Aorta (tissue), 5 donors: ENCODE data around the gene MRPL54. TPM values are rescaled to one million over a fixed set of nuclear protein-coding genes. Genes with fewer than 3 reads are reported as not detected.

Source experiments
- ATAC-seq: fragments of 200-7000 bp; cut with Tn5 transposase; one replicate; pipeline ENCODE4 v1.9.1; 2022; ENCODE audit warnings: moderate library complexity; ENCODE audit not compliant: low FRiP score
- DNase-seq, 2 donors: peaks; one replicate each; pipeline ENCODE4 v3.0.0-alpha.2; 2020
- H3K27ac ChIP-seq, 2 donors: one replicate each; pipeline ENCODE4 v1.5.1; 2013; ENCODE audit warnings: low read length in 2 of 2, mild to moderate bottlenecking in 2 of 2, moderate library complexity in 2 of 2, control low read depth in 1 of 2, inconsistent platforms in 1 of 2, low read depth in 1 of 2
- H3K27me3 ChIP-seq, 2 donors: one replicate each; pipeline ENCODE4 v1.6.1; 2013; ENCODE audit warnings: control low read depth in 1 of 2, low read length in 1 of 2, mild to moderate bottlenecking in 1 of 2, moderate library complexity in 1 of 2; ENCODE audit not compliant: insufficient read depth in 2 of 2, control insufficient read depth in 1 of 2
- H3K36me3 ChIP-seq, 2 donors: one replicate each; pipeline ENCODE4 v1.6.1; 2013; ENCODE audit warnings: control low read depth in 1 of 2, low read length in 1 of 2, mild to moderate bottlenecking in 1 of 2; ENCODE audit not compliant: insufficient read depth in 2 of 2, control insufficient read depth in 1 of 2
- H3K4me1 ChIP-seq, 2 donors: one replicate each; pipeline ENCODE4 v1.6.1; 2013; ENCODE audit warnings: low read length in 2 of 2, control low read depth in 1 of 2, mild to moderate bottlenecking in 1 of 2, moderate library complexity in 1 of 2; ENCODE audit not compliant: insufficient read depth in 2 of 2, control insufficient read depth in 1 of 2
- H3K4me3 ChIP-seq, 2 donors: one replicate each; pipeline ENCODE4 v1.5.1; 2013; ENCODE audit warnings: low read length in 2 of 2, control low read depth in 1 of 2, mild to moderate bottlenecking in 1 of 2
- H3K9me3 ChIP-seq: one replicate; pipeline ENCODE4 v1.6.1; 2013; ENCODE audit warnings: mild to moderate bottlenecking, low read length; ENCODE audit not compliant: control insufficient read depth
- WGBS, 2 donors: extraction: QIAGEN DNeasy Blood & Tissue Kit; methylation state at CpG; one replicate each; pipeline ENCODE4 v1.1.7; 2013; 5-methylcytosine and 5-hydroxymethylcytosine counted together
- intact Hi-C, 2 donors: fragments of 100-400 bp; cut with DNase I; formaldehyde crosslinking; loops; one replicate each; pipeline versions ENCODE4 v1.14.2 to v1.15.0; 2022
- polyA plus RNA-seq, 2 donors: library from polyadenylated mRNA; stranded (reverse); fragments of 200-250 nt; gene quantifications; one replicate each; pipeline ENCODE4 v1.2.3, GENCODE V29; 2013
- total RNA-seq, 2 donors: library from RNA; stranded (reverse); fragmentation: NEBNext Ultra II Directional; extraction: Animal tissue kit (Norgen Biotek cat#: 25700); gene quantifications; one replicate each; pipeline ENCODE4 v1.2.1, GENCODE V29; 2021
- donor health status: healthy with polysubstance abuse.
- donor health status: Bipolar disorder and iron deficiency.
- donor health status: DM: no; HTN: no; CAD: no.
- donor health status: DM: no; HTN: no; CAD: no.
- donor health status: DM: yes; HTN: yes; CAD: no.

Gene MRPL54
- total and polyA plus RNA-seq, 4 donors, result 39.6 to 125 (median 64.7) TPM

- Histone ChIP-seq H3K36me3 (no peaks in the 10 kb centered on the region), H3K9me3 (no peaks in the 10 kb centered on the region), H3K4me1 (no peaks in the 10 kb centered on the region), H3K27ac (no peak overlapping the region), H3K4me3 (no peak overlapping the region), H3K27me3 (no peaks in the 10 kb centered on the region)
- intact Hi-C loops, result no loop called here
- 81 to 84% methylated on average over 21 of the region's 21 CpGs for WGBS, 2 donors
- DNase-seq (no peak), ATAC-seq (no peak)
Measured at GRCh38 chr19:3736106-3736724, 26.3 kb upstream of the MRPL54 start.

DNA sequence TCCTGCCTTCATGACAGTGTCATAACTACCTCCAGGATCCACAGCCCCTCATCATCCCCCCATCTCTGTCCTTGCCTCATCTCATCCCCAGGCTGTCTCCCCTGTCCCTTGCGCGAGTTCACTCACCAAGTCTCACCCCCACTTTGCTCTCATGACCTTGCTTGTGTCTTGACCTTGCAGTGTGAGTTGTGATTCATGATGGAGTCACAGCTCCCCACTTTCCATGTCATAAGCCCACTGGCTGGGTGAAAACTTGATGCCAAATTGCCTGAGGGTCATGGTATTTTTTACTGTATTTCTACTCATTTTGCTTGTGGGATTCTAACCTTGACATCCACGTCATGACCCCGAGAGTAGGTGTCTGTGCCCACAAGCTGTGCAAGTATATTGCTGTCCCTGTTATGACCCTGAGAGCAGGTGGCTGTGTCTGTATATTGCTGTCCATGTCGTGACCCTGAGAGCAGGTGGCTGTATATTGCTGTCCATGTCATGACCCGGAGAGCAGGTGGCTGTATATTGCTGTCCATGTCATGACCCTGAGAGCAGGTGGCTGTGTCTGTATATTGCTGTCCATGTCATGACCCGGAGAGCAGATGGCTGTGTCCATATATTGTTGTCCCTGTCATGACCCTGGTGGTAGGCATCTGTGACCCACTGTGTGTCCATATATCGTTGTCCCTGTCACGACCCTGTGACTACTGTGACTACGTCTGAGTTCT, 24.8 kb upstream of the MRPL54 start:
- Histone ChIP-seq H3K27me3 (no peaks in the 10 kb centered on the region), H3K9me3 (no peaks in the 10 kb centered on the region), H3K27ac (no peak overlapping the region), H3K36me3 (no peaks in the 10 kb centered on the region), H3K4me3 (no peak overlapping the region), H3K4me1 (no peaks in the 10 kb centered on the region)
- intact Hi-C loops, result no loop called here
- no peak for ATAC-seq
- DNase-seq, result no peak
- WGBS, 2 donors, result 84 to 86% methylated on average over 10 of the region's 10 CpGs

DNA sequence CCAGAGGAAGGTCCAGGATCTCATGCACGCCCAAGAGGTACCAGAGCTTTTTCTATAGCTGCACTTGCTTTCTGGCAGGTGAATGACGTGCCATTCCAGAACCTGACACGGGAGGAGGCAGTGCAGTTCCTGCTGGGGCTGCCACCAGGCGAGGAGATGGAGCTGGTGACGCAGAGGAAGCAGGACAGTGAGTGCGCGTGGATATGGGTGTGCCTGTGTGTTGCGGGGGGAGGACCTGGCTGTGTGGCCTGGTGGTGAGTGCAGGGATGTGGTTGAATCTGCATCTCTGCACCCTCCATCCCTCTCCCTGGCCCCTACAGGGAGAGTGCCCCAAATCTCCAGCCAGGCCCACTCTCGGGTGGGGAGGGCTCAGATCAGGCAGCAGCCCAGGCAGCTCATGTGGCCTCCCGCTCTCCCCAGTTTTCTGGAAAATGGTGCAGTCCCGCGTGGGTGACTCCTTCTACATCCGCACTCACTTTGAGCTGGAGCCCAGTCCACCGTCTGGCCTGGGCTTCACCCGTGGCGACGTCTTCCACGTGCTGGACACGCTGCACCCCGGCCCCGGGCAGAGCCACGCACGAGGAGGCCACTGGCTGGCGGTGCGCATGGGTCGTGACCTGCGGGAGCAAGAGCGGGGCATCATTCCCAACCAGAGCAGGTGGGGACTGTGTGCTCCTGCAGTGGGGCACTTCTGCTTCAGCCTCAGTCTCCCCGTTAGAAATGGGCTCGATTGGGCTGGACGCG, 23.8 kb upstream of the MRPL54 start:
- ATAC-seq (no peak), DNase-seq (no peak)
- Histone ChIP-seq H3K27ac (no peak overlapping the region), H3K4me1 (no peaks in the 10 kb centered on the region), H3K27me3 (no peaks in the 10 kb centered on the region), H3K9me3 (no peaks in the 10 kb centered on the region), H3K36me3 (no peaks in the 10 kb centered on the region), H3K4me3 (no peak overlapping the region)
- intact Hi-C loops, result no loop called here
- 85% methylated on average over 32 of the region's 32 CpGs for WGBS, 2 donors

GRCh38 chr19:3740431-3740830, 22.1 kb upstream of the MRPL54 start:
- intact Hi-C loops, result no loop called here
- H3K27ac ChIP-seq, result no peak overlapping the region
- no peaks in the 10 kb centered on the region for H3K9me3 ChIP-seq
- H3K27me3 ChIP-seq, result no peaks in the 10 kb centered on the region
- H3K4me1 ChIP-seq, result no peaks in the 10 kb centered on the region
- ATAC-seq (no peak), DNase-seq (no peak)
- WGBS, 2 donors, result 93 to 95% methylated on average over 24 of the region's 24 CpGs
- no peaks in the 10 kb centered on the region for H3K36me3 ChIP-seq
- H3K4me3 ChIP-seq, result no peak overlapping the region

GRCh38 chr19:3743486-3743885, 19.0 kb upstream of the MRPL54 start:
- Histone ChIP-seq H3K9me3 (no peaks in the 10 kb centered on the region), H3K4me3 (no peak overlapping the region), H3K4me1 (no peaks in the 10 kb centered on the region), H3K27ac (no peak overlapping the region), H3K27me3 (no peaks in the 10 kb centered on the region), H3K36me3 (no peaks in the 10 kb centered on the region)
- ATAC-seq (no peak), DNase-seq (no peak)
- 95 to 96% methylated on average over 2 of the region's 2 CpGs for WGBS, 2 donors
- intact Hi-C loops, result no loop called here

DNA sequence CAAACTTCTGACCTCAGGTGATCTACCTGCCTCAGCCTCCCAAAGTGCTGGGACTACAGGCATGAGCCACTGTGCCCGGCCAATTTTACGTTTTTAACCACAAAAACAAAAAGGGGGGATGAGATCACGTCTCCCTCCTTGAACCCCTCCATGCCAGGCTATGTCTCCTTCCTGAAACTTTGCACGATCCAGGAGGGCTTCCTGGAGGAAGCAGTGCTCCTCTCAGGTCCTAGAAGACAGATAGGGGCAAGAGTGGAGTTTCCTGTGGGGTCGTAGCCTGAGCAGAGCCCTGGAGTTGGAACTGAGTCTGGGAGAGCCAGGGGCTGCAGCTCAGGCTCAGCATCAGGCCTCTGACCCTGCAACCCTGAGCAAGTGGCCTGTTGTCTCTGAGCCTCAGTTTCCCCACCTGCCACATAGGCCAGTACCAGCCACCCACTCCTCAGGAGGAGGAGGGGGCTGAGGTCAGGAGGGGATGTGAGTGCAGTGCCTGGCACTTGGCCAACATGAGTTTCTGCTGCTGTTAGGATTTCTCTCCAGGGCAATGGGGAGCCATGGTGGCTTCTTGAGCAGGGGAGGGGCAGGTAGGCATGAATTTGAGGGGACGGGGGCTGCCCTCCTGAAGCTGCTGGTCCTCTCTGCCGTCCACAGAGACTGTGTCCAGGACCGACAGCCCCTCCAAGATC, 17.0 kb upstream of the MRPL54 start:
- intact Hi-C loops, result no loop called here
- no peak for ATAC-seq
- 60 to 66% methylated on average over 8 of the region's 8 CpGs for WGBS, 2 donors

GRCh38 chr19:3746371-3747056, 16.0 kb upstream of the MRPL54 start:
- intact Hi-C loops, result no loop called here
- Histone ChIP-seq H3K4me1 (no peaks in the 10 kb centered on the region), H3K27me3 (no peaks in the 10 kb centered on the region), H3K27ac (no peak overlapping the region), H3K4me3 (no peak overlapping the region), H3K36me3 (no peaks in the 10 kb centered on the region), H3K9me3 (no peaks in the 10 kb centered on the region)
- ATAC-seq, result no peak
- 72% methylated on average over 31 of the region's 31 CpGs for WGBS, 2 donors
- no peak for DNase-seq

More for the DNA sequence above, 17.0 kb upstream of the MRPL54 start:
- H3K27me3 ChIP-seq, result no peaks in the 10 kb centered on the region
- no peak overlapping the region for H3K4me3 ChIP-seq
- H3K36me3 ChIP-seq, result no peaks in the 10 kb centered on the region
- no peaks in the 10 kb centered on the region for H3K4me1 ChIP-seq
- H3K9me3 ChIP-seq, result no peaks in the 10 kb centered on the region
- DNase-seq, result no peak
- no peak overlapping the region for H3K27ac ChIP-seq

DNA sequence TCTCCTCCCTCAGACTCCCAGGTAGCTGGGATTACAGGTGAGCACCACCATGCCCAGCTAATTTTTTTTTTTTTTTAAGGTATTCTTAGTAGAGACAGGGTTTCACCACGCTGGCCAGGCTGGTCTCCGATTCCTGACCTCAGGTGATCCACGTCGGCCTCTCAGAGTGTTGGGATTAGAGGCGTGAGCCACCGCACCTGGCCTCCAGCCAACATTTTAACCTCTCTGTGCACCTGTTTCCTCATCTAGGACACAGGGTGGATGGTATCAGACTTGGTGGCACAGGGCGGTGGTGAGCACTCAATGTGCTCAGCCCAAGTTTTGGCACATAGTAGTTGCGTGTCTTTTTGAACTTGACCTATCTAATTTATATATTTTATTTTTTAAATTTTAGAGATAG, 13.5 kb upstream of the MRPL54 start:
- no peak for ATAC-seq
- no peak overlapping the region for H3K4me3 ChIP-seq
- intact Hi-C loops, result no loop called here
- no peaks in the 10 kb centered on the region for H3K36me3 ChIP-seq
- no peak for DNase-seq
- H3K27ac ChIP-seq, result no peak overlapping the region
- H3K4me1 ChIP-seq, result no peaks in the 10 kb centered on the region
- 78 to 85% methylated on average over 8 of the region's 8 CpGs for WGBS, 2 donors
- H3K27me3 ChIP-seq, result no peaks in the 10 kb centered on the region
- H3K9me3 ChIP-seq, result no peaks in the 10 kb centered on the region
